Right atrium auricular region (tissue), 2 donors: Measurements from ENCODE around the gene P3R3URF. TPM values are rescaled to one million over a fixed set of nuclear protein-coding genes. Genes with fewer than 3 reads are reported as not detected.

Experiments
- DNase-seq: peaks from one replicate; pipeline ENCODE4 v3.0.0-alpha.2; 2019; ENCODE audit warnings: low spot score
- H3K27ac ChIP-seq, 2 donors: fragments of 200-600 bp; sonication (generic); 1 replicate in 1 of 2; 2 replicates in 1 of 2; pipeline ENCODE4 v1.5.1; 2016 to 2019
- H3K27me3 ChIP-seq, 2 donors: fragments of 200-600 bp; sonication (generic); one replicate each; pipeline versions ENCODE4 v1.5.1 to v1.6.0; 2017 to 2019
- H3K36me3 ChIP-seq: fragments of 200-600 bp; sonication (generic); one replicate; pipeline ENCODE4 v1.5.1; 2016
- H3K4me1 ChIP-seq, 2 donors: fragments of 200-600 bp; sonication (generic); one replicate each; pipeline versions ENCODE4 v1.5.1 to v1.6.0; 2017 to 2019
- H3K4me3 ChIP-seq, 2 donors: fragments of 200-600 bp; sonication (generic); 1 replicate in 1 of 2; 2 replicates in 1 of 2; pipeline ENCODE4 v1.5.1; 2017 to 2019; ENCODE audit warnings: mild to moderate bottlenecking in 1 of 2, moderate library complexity in 1 of 2
- H3K9me3 ChIP-seq, 2 donors: fragments of 200-600 bp; sonication (generic); one replicate each; pipeline ENCODE4 v1.5.1; 2019
- total RNA-seq, 2 donors: library from RNA; depleted of rRNA; stranded (reverse); fragments of >200 nt; gene quantifications; one replicate each; pipeline ENCODE4 v1.1.0, GENCODE V29; 2016
- TF ChIP-seq, protein P1 (sequence below), 2 donors: fragments of 200-600 bp; sonication (generic); IDR thresholded peaks; one replicate each; pipeline ENCODE4 v1.5.1; 2019; ENCODE audit warnings: antibody characterized with exemption in 2 of 2

The P3R3URF gene
- total RNA-seq, 2 donors from 2014 or later, result not detected

DNA sequence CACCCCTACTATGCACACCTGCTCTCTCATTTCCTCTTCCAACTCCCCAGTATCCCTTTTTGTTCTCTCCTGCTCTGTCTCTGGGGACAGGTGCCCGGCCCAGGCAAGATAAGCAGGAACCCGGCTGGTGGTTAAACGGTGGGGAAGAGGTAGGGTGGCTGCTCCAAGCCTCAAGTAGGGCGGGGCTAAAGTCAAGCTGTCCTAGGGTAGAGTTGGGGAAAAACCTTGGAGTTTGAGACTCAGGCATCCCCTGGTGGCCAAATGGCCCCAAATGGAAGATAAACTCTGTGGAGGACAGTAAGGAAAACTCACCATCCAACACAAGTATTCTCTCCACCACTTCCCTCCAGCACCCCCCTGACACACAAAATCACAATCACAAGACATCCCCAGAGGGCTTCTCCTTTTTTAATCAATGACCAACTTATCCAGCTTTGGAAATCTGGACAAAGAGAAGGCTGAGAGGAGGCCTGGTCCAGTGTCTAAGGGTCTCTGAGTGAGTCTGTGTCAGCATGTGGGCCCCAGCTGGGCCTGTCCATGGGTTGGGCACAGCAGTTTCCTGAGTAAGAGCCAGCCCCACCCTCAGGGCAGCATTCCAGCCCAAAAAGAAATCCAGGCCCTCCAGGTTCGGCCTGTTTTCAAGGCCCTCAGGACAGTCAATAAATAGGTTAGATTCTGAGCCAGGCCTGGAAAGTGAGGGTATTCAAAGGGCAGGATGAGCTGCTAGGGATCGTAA, 12.2 kb upstream of the P3R3URF start:
- Histone ChIP-seq H3K4me1 (peaks cover 0 to 22% of the 10 kb centered on the region in 2 donors), H3K27me3 (no peaks in the 10 kb centered on the region), H3K9me3 (no peaks in the 10 kb centered on the region), H3K27ac (peak overlapping the region in 1 of 2 donors; percentile 22), H3K36me3 (peaks cover 28% of the 10 kb centered on the region), H3K4me3 (no peak overlapping the region)
- TF ChIP-seq, protein P1, sequence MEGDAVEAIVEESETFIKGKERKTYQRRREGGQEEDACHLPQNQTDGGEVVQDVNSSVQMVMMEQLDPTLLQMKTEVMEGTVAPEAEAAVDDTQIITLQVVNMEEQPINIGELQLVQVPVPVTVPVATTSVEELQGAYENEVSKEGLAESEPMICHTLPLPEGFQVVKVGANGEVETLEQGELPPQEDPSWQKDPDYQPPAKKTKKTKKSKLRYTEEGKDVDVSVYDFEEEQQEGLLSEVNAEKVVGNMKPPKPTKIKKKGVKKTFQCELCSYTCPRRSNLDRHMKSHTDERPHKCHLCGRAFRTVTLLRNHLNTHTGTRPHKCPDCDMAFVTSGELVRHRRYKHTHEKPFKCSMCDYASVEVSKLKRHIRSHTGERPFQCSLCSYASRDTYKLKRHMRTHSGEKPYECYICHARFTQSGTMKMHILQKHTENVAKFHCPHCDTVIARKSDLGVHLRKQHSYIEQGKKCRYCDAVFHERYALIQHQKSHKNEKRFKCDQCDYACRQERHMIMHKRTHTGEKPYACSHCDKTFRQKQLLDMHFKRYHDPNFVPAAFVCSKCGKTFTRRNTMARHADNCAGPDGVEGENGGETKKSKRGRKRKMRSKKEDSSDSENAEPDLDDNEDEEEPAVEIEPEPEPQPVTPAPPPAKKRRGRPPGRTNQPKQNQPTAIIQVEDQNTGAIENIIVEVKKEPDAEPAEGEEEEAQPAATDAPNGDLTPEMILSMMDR (IDR thresholded peaks at IDR 0.05), result peak in 1 of 2 donors; percentile 13
- DNase-seq, result no peak

GRCh38 chr1:46187106-46187869, 11.0 kb upstream of the P3R3URF start:
- peak overlapping the region; percentile 32 to 65 for H3K27ac ChIP-seq

GRCh38 chr1:46186076-46186475, 9.8 kb upstream of the P3R3URF start:
- Histone ChIP-seq H3K4me1 (peaks cover 0 to 43% of the 10 kb centered on the region in 2 donors), H3K27me3 (no peaks in the 10 kb centered on the region), H3K4me3 (no peak overlapping the region), H3K27ac (no peak overlapping the region), H3K9me3 (no peaks in the 10 kb centered on the region), H3K36me3 (peaks cover 9% of the 10 kb centered on the region)
- TF ChIP-seq, protein P1 (IDR thresholded peaks at IDR 0.05), result no peak
- no peak for DNase-seq

More at GRCh38 chr1:46187106-46187869, 11.0 kb upstream of the P3R3URF start:
- Histone ChIP-seq H3K27me3 (no peaks in the 10 kb centered on the region), H3K4me3 (no peak overlapping the region), H3K36me3 (peaks cover 18% of the 10 kb centered on the region), H3K9me3 (no peaks in the 10 kb centered on the region), H3K4me1 (peaks cover 0 to 34% of the 10 kb centered on the region in 2 donors)
- TF ChIP-seq, protein P1 (IDR thresholded peaks at IDR 0.05), result no peak
- DNase-seq, result no peak

DNA sequence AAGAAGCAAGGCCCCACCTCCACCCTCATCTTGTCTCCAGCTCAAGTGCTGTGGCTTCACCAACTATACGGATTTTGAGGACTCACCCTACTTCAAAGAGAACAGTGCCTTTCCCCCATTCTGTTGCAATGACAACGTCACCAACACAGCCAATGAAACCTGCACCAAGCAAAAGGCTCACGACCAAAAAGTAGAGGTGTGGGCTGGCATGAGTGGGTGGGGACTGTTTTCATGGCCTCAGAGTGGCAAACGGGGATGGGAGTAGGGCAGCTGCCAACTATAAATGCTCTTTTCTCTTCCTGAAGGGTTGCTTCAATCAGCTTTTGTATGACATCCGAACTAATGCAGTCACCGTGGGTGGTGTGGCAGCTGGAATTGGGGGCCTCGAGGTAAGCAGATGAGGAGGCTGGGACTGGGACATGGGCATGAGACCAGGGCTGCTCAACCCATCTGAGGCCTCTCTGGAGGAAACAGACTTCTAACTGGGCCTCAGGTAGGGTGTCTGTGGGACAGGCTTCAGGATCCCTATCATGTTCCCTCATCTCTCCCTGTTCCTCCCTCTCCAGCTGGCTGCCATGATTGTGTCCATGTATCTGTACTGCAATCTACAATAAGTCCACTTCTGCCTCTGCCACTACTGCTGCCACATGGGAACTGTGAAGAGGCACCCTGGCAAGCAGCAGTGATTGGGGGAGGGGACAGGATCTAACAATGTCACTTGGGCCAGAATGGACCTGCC, 8.8 kb upstream of the P3R3URF start:
- Histone ChIP-seq H3K27me3 (no peaks in the 10 kb centered on the region), H3K27ac (peak overlapping the region in 1 of 2 donors; percentile 25), H3K4me3 (no peak overlapping the region), H3K4me1 (peaks cover 0 to 49% of the 10 kb centered on the region in 2 donors), H3K36me3 (no peaks in the 10 kb centered on the region), H3K9me3 (no peaks in the 10 kb centered on the region)
- TF ChIP-seq, protein P1 (IDR thresholded peaks at IDR 0.05), result no peak
- DNase-seq, result no peak

DNA sequence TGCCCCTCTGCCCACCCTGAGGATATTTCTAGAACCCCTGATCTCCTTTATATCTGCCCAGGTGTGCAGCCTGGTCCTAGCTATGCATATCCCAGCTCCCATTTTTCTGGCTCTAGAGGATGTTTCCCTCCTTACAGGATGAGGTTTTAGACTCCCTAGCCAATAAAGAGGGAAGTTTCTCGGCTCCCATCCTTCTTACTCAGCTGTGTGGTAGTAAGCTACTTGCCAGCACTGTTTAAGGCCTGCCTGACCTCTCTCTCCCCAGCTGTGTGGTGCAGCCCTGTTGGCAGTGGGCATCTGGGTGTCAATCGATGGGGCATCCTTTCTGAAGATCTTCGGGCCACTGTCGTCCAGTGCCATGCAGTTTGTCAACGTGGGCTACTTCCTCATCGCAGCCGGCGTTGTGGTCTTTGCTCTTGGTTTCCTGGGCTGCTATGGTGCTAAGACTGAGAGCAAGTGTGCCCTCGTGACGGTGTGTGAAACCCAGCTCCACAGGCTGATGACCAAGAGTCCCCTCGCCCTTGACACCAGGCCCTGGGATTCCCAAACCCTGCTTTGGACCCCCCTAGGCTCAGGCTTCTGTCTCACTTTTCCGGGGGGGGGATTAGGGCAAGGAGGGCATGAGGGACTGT, 7.8 kb upstream of the P3R3URF start:
- no peak for DNase-seq

More for the DNA sequence above, 7.8 kb upstream of the P3R3URF start:
- H3K9me3 ChIP-seq, result no peaks in the 10 kb centered on the region
- TF ChIP-seq, protein P1 (IDR thresholded peaks at IDR 0.05), result no peak
- no peaks in the 10 kb centered on the region for H3K27me3 ChIP-seq
- peaks cover 0 to 59% of the 10 kb centered on the region in 2 donors for H3K4me1 ChIP-seq
- H3K27ac ChIP-seq, result peak overlapping the region; percentile 82 to 90
- H3K36me3 ChIP-seq, result no peaks in the 10 kb centered on the region
- no peak overlapping the region for H3K4me3 ChIP-seq
